T-cell (primary cell): ENCODE data around the gene PP2D1. TPM values are rescaled to one million over a fixed set of nuclear protein-coding genes. Genes with fewer than 3 reads are reported as not detected.

Source experiments
- ATAC-seq, 4 experiments: fragments of 200-7000 bp in 3 of 4; fragments of 150-1000 bp in 1 of 4; cut with Tn5 transposase; replicated peaks in 1 of 4; 1 replicate in 3 of 4; 2 replicates in 1 of 4; pipeline ENCODE4 v1.10.0; 2021; ENCODE audit warnings: moderate library complexity in 3 of 4, mild to moderate bottlenecking in 2 of 4, moderate number of reproducible peaks in 1 of 4
- CTCF ChIA-PET, 2 donors: fragments of 300-600 bp; sonication (Branson Sonifier 250); formaldehyde crosslinking; loops; one replicate each; lab custom pipeline; 2022; ENCODE audit warnings: antibody characterized with exemption in 2 of 2; lab: Charles Lee
- POLR2A ChIA-PET, 2 donors: fragments of 300-600 bp; sonication (Branson Sonifier 250); formaldehyde crosslinking; loops; one replicate each; lab custom pipeline; 2022; ENCODE audit warnings: antibody characterized with exemption in 2 of 2; lab: Charles Lee
- DNase-seq, 35 experiments: peaks; one replicate each; pipeline versions ENCODE4 v3.0.0 to v3.0.0-alpha.2; 2013 to 2023
- H3K27ac ChIP-seq: one replicate; pipeline ENCODE4 v1.5.1; 2013; ENCODE audit warnings: low read length
- H3K27me3 ChIP-seq, 2 experiments: replicated peaks in 1 of 2; 1 replicate in 1 of 2; 2 replicates in 1 of 2; pipeline versions ENCODE4 v1.6.1 to v1.7.0; 2013; ENCODE audit warnings: low read length in 1 of 2, mixed read lengths in 1 of 2; ENCODE audit not compliant: control insufficient read depth in 2 of 2, insufficient read depth in 2 of 2; ENCODE audit errors: extremely low read depth in 1 of 2
- H3K36me3 ChIP-seq, 2 donors: 1 replicate in 1 of 2; 2 replicates in 1 of 2; pipeline versions ENCODE4 v1.6.1 to v1.7.0; 2013; ENCODE audit warnings: low read length in 1 of 2; ENCODE audit not compliant: control insufficient read depth in 2 of 2, insufficient read depth in 1 of 2; ENCODE audit errors: extremely low read depth in 1 of 2
- H3K4me1 ChIP-seq, 2 experiments: 1 replicate in 1 of 2; 2 replicates in 1 of 2; pipeline versions ENCODE4 v1.6.1 to v1.7.0; 2013; ENCODE audit warnings: low read length in 2 of 2, mixed read lengths in 1 of 2; ENCODE audit not compliant: insufficient read depth in 2 of 2, control insufficient read depth in 1 of 2; ENCODE audit errors: extremely low read depth in 1 of 2
- H3K4me3 ChIP-seq, 2 donors: 1 replicate in 1 of 2; 2 replicates in 1 of 2; pipeline versions ENCODE4 v1.5.1 to v1.7.0; 2013; ENCODE audit warnings: mild to moderate bottlenecking in 2 of 2, low read length in 1 of 2, moderate library complexity in 1 of 2; ENCODE audit not compliant: control insufficient read depth in 1 of 2; ENCODE audit errors: extremely low read depth in 1 of 2
- H3K9me3 ChIP-seq: 2 replicates; pipeline ENCODE4 v1.7.0; 2013
- H3K27ac Mint-ChIP-seq, 2 donors: one replicate each; pipeline ENCODE4 v1.8.0; 2020 to 2021; ENCODE audit warnings: mild to moderate bottlenecking in 2 of 2, mixed read lengths in 2 of 2
- H3K27me3 Mint-ChIP-seq, 2 donors: one replicate each; pipeline ENCODE4 v1.8.0; 2021 to 2022; ENCODE audit warnings: mixed read lengths in 2 of 2
- H3K36me3 Mint-ChIP-seq: one replicate; pipeline ENCODE4 v1.8.0; 2021; ENCODE audit warnings: mixed read lengths
- H3K4me1 Mint-ChIP-seq, 3 donors: one replicate each; pipeline ENCODE4 v1.8.0; 2020 to 2022; ENCODE audit warnings: mixed read lengths in 3 of 3, mild to moderate bottlenecking in 1 of 3
- H3K4me3 Mint-ChIP-seq, 3 donors: one replicate each; pipeline ENCODE4 v1.8.0; 2020 to 2022; ENCODE audit warnings: mild to moderate bottlenecking in 3 of 3, mixed read lengths in 3 of 3, moderate library complexity in 3 of 3
- H3K9me3 Mint-ChIP-seq, 3 donors: one replicate each; pipeline ENCODE4 v1.8.0; 2020 to 2022; ENCODE audit warnings: mixed read lengths in 3 of 3
- WGBS: methylation state at CpG from one replicate; pipeline ENCODE4 v1.1.5; 2013; ENCODE audit warnings: missing lambda C conversion rate; ENCODE audit not compliant: insufficient coverage; 5-methylcytosine and 5-hydroxymethylcytosine counted together
- total RNA-seq, 35 experiments: library from RNA in 6 of 35; stranded (reverse) in 6 of 35; fragments of 120-200 nt in 1 of 35; gene quantifications; one replicate each; pipeline versions ENCODE4 v1.2.1 to v1.2.4 and lab custom pipeline; 2013 to 2026

Gene PP2D1, protein sequence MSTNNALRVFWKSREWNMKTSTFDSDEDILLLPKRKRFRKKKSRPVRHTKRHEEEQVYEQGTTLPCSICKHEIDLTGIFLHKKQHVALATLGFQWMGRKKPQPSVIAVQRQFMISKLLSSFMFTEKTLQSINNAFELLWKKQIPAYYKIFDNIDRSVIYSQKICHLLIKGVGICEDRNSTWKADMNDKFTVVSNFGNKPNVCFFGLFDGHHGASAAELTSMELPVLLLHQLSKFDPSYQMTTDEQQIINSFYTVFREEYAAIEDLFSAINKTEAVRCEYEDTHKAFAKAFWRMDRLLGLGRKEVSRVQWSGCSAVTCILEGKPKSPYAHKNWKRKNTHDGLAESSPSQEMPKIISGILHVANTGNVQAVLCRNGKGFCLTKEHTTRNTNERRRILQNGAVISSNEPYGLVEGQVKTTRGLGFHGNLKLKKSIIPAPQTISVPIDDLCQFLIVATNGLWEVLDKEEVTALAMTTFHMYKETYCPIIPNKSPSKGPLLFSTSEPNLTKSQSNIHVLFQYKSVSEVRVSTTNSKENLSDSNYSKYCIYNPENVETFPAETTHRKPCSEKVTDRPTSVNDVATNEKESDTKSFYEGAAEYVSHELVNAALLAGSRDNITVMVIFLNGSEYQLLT
- not detected for total RNA-seq
- total RNA-seq (2013), result not detected
- 0 reads per million in 29 experiments for total RNA-seq (lab: John Stamatoyannopoulos, UW)

- no peak for ATAC-seq
- ChIA-PET POLR2A (no interaction called here), CTCF (no interaction called here)
- Mint-ChIP-seq H3K36me3 (no peaks in the 10 kb centered on the region), H3K4me1 (no peaks in the 10 kb centered on the region), H3K27me3 (no peaks in the 10 kb centered on the region), H3K9me3 (no peaks in the 10 kb centered on the region), H3K4me3 (no peak within 1 kb of the TSS), H3K27ac (no peak within 1 kb of the TSS)
- WGBS, result 83% methylated on average over 1 of the region's 4 CpGs
- Histone ChIP-seq H3K27ac (no peak within 1 kb of the TSS), H3K27me3 (no peaks in the 10 kb centered on the region), H3K36me3 (no peaks in the 10 kb centered on the region), H3K4me3 (no peak within 1 kb of the TSS), H3K9me3 (no peaks in the 10 kb centered on the region), H3K4me1 (no peaks in the 10 kb centered on the region)
- no peak for DNase-seq
These were observed at the start of gene PP2D1 for GRCh38 chr3:20012164-20012563. Gene PP2D1, minus strand, starts transcription at chr3:20012264. Its CDS starts 192 bp downstream, at chr3:20012072.

DNA sequence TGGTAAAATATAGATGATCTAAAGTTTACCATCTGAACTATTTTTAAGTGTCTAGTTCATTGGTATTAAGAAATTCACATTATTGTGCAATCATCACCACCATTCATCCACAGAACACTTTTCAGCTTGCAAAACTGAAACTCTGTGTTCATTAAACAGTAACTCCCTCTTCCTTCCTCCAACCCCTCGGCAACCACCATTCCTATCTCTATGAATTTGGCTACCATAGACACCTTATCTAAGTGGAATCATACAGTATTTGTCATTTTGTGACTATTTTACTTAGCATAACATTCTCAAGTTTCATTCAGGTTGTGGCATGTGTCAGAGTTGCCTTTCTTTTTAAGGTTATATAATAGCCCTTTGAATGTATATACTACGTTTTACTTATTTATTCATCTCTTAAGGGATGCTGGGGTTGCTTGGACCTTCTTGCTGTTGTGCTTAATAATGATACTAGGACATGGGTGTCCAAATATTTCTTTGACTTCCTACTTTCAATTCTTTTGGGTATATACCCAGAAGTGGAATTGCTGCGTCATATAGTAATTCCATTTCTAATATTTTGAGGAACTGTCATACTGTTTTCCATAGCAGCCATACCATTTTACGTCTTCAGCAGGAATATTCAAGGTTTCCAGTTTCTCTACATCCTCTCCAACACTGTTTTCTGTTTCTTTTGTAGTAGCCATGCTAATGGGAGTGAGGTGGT is 49.1 kb upstream of the PP2D1 start:
- Mint-ChIP-seq H3K27ac (peak overlapping the region; percentile 31 to 55), H3K9me3 (no peaks in the 10 kb centered on the region), H3K36me3 (peaks cover 6% of the 10 kb centered on the region), H3K4me1 (peaks cover 53 to 60% (median 54%) of the 10 kb centered on the region in 3 donors), H3K27me3 (no peaks in the 10 kb centered on the region), H3K4me3 (peak overlapping the region; percentile 1 to 43 (median 33))
- Histone ChIP-seq H3K36me3 (no peaks in the 10 kb centered on the region), H3K4me3 (no peak overlapping the region), H3K9me3 (no peaks in the 10 kb centered on the region), H3K4me1 (peaks cover 3 to 38% of the 10 kb centered on the region in 2 experiments), H3K27me3 (no peaks in the 10 kb centered on the region), H3K27ac (peak overlapping the region; percentile 41)
- peak in 1 of 4 experiments; percentile 48 for ATAC-seq
- no CpG with 5 or more reads among the region's 4 CpGs for WGBS
- CTCF ChIA-PET, result no interaction called here
- POLR2A ChIA-PET, result interaction anchor here in 1 of 2 donors (0.6 kb wide), 1 partner anchor 17 kb away, joined by 4 read pairs; no protein-coding TSS in a partner anchor
- peak in 1 of 35 experiments; percentile 26 for DNase-seq

- no peak overlapping the region for H3K4me3 Mint-ChIP-seq
- peaks cover 6% of the 10 kb centered on the region for H3K36me3 Mint-ChIP-seq
- Histone ChIP-seq H3K9me3 (no peaks in the 10 kb centered on the region), H3K27ac (no peak overlapping the region), H3K27me3 (no peaks in the 10 kb centered on the region), H3K4me1 (peaks cover 3 to 41% of the 10 kb centered on the region in 2 experiments), H3K36me3 (no peaks in the 10 kb centered on the region), H3K4me3 (no peak overlapping the region)
- ATAC-seq, result no peak
- peak overlapping the region; percentile 2 to 68 for H3K27ac Mint-ChIP-seq
- DNase-seq, result no peak
- ChIA-PET POLR2A (no interaction called here), CTCF (interaction anchor here in 1 of 2 donors (0.6 kb wide), 1 partner anchor 9 kb away, joined by 3 read pairs; no protein-coding TSS in a partner anchor)
- H3K4me1 Mint-ChIP-seq, result peaks cover 43 to 48% (median 44%) of the 10 kb centered on the region in 3 donors
- H3K27me3 Mint-ChIP-seq, result no peaks in the 10 kb centered on the region
- WGBS, result 100% methylated on average over 1 of the region's 3 CpGs
- H3K9me3 Mint-ChIP-seq, result no peaks in the 10 kb centered on the region
These were observed 47.9 kb upstream of the PP2D1 start for GRCh38 chr3:20059929-20060328.

DNA sequence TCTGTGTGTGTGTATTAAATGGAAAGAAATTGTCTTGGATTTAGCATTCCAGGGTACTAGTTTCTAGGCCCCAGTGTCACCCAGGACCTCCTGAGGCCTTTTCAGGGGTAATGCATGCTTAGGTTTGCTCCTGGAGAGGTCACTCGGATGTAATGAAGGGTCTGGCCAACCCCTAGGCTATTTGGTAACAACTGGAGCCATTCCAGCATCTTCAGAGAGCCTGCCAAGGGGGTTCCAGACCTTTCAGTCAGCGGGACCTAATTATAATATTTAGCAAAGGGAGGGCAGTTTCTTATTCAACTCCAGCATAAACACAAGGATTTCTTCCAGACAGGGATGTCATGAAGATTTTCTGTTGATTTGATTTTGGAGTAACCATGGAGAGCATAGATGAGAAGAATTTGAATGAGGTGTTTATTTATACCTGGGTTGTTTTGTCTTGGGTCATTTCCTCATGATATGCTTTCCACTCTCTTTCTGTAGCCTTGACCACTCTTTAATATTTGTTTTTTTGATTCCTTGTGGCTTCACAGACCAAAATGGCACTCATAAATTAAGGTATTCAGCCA is 45.6 kb upstream of the PP2D1 start:
- H3K9me3 Mint-ChIP-seq, result no peaks in the 10 kb centered on the region

DNA sequence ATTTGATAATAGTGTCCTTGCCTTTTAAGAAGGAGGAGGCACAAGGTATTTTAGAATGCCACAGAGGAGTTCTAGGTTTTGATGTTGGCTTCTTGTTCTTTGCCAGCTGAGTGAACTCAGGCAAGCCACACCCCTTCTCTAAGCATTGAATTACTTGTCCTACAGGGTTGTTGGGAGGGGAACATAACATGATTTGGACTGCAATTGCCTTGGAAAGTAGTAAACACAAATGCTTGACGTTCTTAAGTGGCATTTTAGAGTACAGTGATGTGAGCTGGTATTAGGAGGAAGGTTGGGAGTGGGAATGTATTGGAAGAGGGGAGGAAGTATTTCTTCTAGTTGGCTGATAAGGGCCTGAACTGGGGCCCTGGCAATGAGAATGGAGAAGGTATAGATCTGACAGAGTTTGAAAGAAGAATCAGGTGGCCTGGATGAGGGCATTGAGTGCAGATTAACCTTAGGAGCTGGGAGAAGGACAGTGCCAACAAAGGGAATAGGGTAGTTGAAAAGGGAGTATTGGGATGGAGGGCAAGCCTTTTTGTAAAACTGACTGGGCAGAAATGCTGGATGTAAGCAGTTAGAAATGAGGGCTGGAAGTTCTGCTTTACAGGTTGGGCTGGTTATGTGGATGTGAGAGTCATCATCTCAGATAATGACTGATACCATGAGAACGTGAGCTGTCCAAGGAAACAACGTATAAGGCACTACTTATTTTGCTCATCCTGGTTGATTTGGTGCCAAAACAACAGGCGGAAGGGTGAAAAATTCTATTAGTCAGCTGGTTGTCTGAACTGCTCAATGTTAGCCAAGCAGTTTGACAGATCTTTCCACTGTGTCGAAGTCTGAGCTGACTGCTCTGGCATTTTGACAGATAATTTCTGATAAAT is 44.9 kb upstream of the PP2D1 start:
- H3K4me3 ChIP-seq, result no peak overlapping the region
- no peaks in the 10 kb centered on the region for H3K36me3 ChIP-seq
- ChIA-PET CTCF (no interaction called here), POLR2A (no interaction called here)
- H3K9me3 ChIP-seq, result no peaks in the 10 kb centered on the region
- ATAC-seq, result no peak
- Mint-ChIP-seq H3K4me1 (peaks cover 31 to 37% (median 34%) of the 10 kb centered on the region in 3 donors), H3K27me3 (no peaks in the 10 kb centered on the region), H3K4me3 (no peak overlapping the region), H3K9me3 (no peaks in the 10 kb centered on the region), H3K27ac (no peak overlapping the region), H3K36me3 (peaks cover 6% of the 10 kb centered on the region)
- 60% methylated on average over 5 of the region's 5 CpGs for WGBS
- no peaks in the 10 kb centered on the region for H3K27me3 ChIP-seq
- peak overlapping the region; percentile 38 for H3K27ac ChIP-seq
- DNase-seq, result peak in 1 of 35 experiments; percentile 27
- H3K4me1 ChIP-seq, result peaks cover 3 to 55% of the 10 kb centered on the region in 2 experiments

More for the DNA sequence above, 45.6 kb upstream of the PP2D1 start:
- no peaks in the 10 kb centered on the region for H3K27me3 ChIP-seq
- ATAC-seq, result no peak
- no peaks in the 10 kb centered on the region for H3K36me3 ChIP-seq
- no peaks in the 10 kb centered on the region for H3K27me3 Mint-ChIP-seq
- no CpG with 5 or more reads among the region's 2 CpGs for WGBS
- H3K27ac ChIP-seq, result peak overlapping the region; percentile 38
- H3K36me3 Mint-ChIP-seq, result peaks cover 6% of the 10 kb centered on the region
- POLR2A ChIA-PET, result interaction anchor here (0.7 kb wide), 4 partner anchors 10 to 1596 kb away, joined by 5 to 11 read pairs (median 8); no protein-coding TSS in a partner anchor
- CTCF ChIA-PET, result interaction anchor here in 1 of 2 donors (0.7 kb wide), 1 partner anchor 12 kb away, joined by 4 read pairs; no protein-coding TSS in a partner anchor
- no peak for DNase-seq
- no peaks in the 10 kb centered on the region for H3K9me3 ChIP-seq
- peaks cover 27 to 33% (median 32%) of the 10 kb centered on the region in 3 donors for H3K4me1 Mint-ChIP-seq
- no peak overlapping the region for H3K4me3 Mint-ChIP-seq
- H3K4me3 ChIP-seq, result no peak overlapping the region
- H3K27ac Mint-ChIP-seq, result no peak overlapping the region
- peaks cover 3 to 52% of the 10 kb centered on the region in 2 experiments for H3K4me1 ChIP-seq
